Ascending aorta (tissue), 2 donors: Measurements from ENCODE around the gene PLEKHG3. TPM values are rescaled to one million over a fixed set of nuclear protein-coding genes. Genes with fewer than 3 reads are reported as not detected.

Source experiments
- DNase-seq, 2 donors: peaks; one replicate each; pipeline ENCODE4 v3.0.0-alpha.2; 2019; ENCODE audit warnings: low spot score in 2 of 2
- H3K27ac ChIP-seq, 2 donors: fragments of 200-600 bp; sonication (generic); one replicate each; pipeline ENCODE4 v1.5.1; 2016 to 2017; ENCODE audit warnings: mild to moderate bottlenecking in 1 of 2
- H3K27me3 ChIP-seq: fragments of 200-600 bp; sonication (generic); one replicate; pipeline ENCODE4 v1.5.1; 2017
- H3K36me3 ChIP-seq, 2 donors: fragments of 200-600 bp; sonication (generic); one replicate each; pipeline ENCODE4 v1.5.1; 2016
- H3K4me1 ChIP-seq, 2 donors: fragments of 200-600 bp; sonication (generic); one replicate each; pipeline ENCODE4 v1.5.1; 2016 to 2017; ENCODE audit warnings: mild to moderate bottlenecking in 1 of 2
- H3K4me3 ChIP-seq, 2 donors: fragments of 200-600 bp; sonication (generic); one replicate each; pipeline ENCODE4 v1.5.1; 2016 to 2017; ENCODE audit warnings: mild to moderate bottlenecking in 1 of 2
- H3K9me3 ChIP-seq, 2 donors: fragments of 200-600 bp; sonication (generic); one replicate each; pipeline ENCODE4 v1.5.1; 2016
- intact Hi-C: fragments of 100-400 bp; cut with DNase I; formaldehyde crosslinking; loops from one replicate; pipeline ENCODE4 v1.15.1; 2023
- total RNA-seq: library from RNA; depleted of rRNA; stranded (reverse); fragments of >200 nt; gene quantifications from one replicate; pipeline ENCODE4 v1.1.0, GENCODE V29; 2016
- TF ChIP-seq, protein P1 (sequence below), 3 experiments: fragments of 200-600 bp in 2 of 3; fragments of 450-650 bp in 1 of 3; sonication (generic) in 2 of 3; IDR thresholded peaks; one replicate each; pipeline ENCODE4 v1.5.1; 2016 to 2019; ENCODE audit warnings: antibody characterized with exemption in 3 of 3, mild to moderate bottlenecking in 1 of 3, moderate library complexity in 1 of 3

The PLEKHG3 gene
- total RNA-seq, 1 donor from 2014 or later, result 134 TPM

DNA sequence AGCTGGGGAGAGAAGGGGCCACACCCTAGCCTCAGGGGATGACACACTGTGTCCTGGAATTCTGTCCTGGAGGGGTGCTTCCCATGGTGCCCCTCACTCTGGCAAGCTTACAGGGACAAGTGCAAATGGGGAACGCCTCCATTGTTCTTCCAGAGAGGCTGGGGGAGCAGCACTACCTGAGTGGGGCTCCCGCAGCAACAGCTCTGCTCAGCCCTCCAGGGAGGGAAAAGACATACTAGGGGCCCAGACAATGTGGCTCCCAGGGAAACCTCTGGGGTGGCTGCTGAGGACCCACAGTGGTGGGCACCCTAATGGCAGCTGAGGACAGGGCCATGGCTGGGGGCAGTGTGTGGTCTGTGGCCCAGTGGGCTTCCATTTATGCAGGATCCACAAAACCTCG, 69.4 kb downstream of the PLEKHG3 start:
- no peaks in the 10 kb centered on the region for H3K36me3 ChIP-seq
- no peaks in the 10 kb centered on the region for H3K27me3 ChIP-seq
- no peaks in the 10 kb centered on the region for H3K9me3 ChIP-seq
- no peaks in the 10 kb centered on the region for H3K4me1 ChIP-seq
- DNase-seq, result no peak
- no peak overlapping the region for H3K27ac ChIP-seq
- no peak overlapping the region for H3K4me3 ChIP-seq
- intact Hi-C loops, result no loop called here
- TF ChIP-seq, protein P1, sequence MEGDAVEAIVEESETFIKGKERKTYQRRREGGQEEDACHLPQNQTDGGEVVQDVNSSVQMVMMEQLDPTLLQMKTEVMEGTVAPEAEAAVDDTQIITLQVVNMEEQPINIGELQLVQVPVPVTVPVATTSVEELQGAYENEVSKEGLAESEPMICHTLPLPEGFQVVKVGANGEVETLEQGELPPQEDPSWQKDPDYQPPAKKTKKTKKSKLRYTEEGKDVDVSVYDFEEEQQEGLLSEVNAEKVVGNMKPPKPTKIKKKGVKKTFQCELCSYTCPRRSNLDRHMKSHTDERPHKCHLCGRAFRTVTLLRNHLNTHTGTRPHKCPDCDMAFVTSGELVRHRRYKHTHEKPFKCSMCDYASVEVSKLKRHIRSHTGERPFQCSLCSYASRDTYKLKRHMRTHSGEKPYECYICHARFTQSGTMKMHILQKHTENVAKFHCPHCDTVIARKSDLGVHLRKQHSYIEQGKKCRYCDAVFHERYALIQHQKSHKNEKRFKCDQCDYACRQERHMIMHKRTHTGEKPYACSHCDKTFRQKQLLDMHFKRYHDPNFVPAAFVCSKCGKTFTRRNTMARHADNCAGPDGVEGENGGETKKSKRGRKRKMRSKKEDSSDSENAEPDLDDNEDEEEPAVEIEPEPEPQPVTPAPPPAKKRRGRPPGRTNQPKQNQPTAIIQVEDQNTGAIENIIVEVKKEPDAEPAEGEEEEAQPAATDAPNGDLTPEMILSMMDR (IDR thresholded peaks at IDR 0.05), result no peak

DNA sequence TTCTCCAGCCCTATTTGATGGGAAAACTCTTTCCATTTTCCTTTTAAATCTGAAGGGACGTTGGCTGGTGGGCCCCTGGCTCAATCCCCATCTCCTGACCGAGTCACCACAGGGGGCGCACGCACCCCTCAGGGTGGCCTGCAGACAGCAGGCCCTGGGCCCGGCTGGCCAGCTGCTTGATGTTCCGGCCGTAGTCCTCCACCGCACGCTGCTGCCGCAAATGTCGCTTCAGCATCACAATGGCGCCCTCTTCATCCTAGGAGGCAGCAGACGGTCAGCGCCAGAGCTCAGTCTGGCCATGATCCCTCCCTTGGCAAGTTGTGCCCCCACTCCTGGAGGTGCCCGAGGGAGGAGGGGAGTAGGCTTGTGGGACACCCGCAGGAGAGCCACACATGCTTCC, 70.0 kb downstream of the PLEKHG3 start:
- intact Hi-C loops, result no loop called here
- Histone ChIP-seq H3K9me3 (no peaks in the 10 kb centered on the region), H3K4me3 (no peak overlapping the region), H3K27me3 (no peaks in the 10 kb centered on the region), H3K27ac (no peak overlapping the region), H3K4me1 (no peaks in the 10 kb centered on the region), H3K36me3 (no peaks in the 10 kb centered on the region)
- TF ChIP-seq, protein P1 (IDR thresholded peaks at IDR 0.05), result no peak
- DNase-seq, result no peak

DNA sequence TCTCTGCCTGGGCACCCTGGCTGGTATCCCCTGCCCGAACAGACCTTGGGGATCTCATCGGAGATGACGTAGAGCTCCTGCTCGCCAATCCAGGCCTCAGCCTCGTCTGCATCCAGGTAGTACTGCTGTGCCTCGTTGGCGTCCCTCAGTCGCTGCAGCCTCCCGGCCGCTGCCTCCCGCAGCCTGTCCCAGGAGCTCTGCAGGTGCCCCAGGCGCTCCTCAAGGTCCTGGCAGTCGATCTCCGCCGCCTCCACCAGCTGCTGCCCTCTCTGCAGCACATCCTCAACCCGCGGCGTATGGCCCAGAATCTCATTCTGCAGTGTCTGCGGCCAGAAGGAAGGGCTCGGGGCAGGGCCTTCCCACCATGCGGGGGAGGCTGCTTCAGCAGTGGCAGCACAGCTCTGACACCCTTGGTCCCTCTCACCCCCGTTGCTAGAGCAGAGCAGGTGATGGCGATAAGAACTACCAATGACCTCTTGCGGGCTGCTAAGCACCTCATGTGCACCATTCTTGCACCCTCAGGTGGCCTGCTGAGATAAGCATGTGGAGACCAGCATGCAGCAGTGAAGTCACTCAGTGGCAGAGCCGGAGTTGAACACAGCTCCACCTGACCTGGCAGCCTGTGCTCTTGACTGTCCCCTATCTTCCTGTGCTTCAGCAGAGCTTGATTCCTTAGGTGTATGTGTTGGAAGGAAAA, 71.0 kb downstream of the PLEKHG3 start:
- intact Hi-C loops, result no loop called here
- Histone ChIP-seq H3K4me1 (no peaks in the 10 kb centered on the region), H3K4me3 (no peak overlapping the region), H3K27ac (no peak overlapping the region), H3K27me3 (no peaks in the 10 kb centered on the region), H3K36me3 (no peaks in the 10 kb centered on the region), H3K9me3 (no peaks in the 10 kb centered on the region)
- TF ChIP-seq, protein P1 (IDR thresholded peaks at IDR 0.05), result no peak
- DNase-seq, result no peak

DNA sequence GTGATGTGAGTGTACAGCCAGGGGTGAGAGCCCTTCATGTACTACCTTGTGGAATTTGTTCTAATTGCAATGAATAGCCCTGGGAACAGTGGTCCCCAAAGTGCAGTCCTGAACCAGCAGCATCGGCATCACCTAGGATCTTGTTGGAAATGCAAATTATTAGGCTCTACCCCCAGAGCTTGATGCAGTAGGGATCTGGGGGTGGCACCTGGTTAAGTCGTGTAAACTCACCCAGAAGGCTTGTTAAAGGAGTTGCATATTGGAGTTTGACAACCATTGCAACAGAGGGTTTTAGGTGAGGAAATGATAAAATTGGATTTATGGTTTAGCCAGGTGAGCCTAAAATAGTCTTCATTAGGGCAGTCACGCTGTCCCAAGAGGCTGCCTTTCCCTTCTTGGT, 73.2 kb downstream of the PLEKHG3 start:
- DNase-seq, result no peak
- TF ChIP-seq, protein P1 (IDR thresholded peaks at IDR 0.05), result no peak
- no peak overlapping the region for H3K27ac ChIP-seq
- no peaks in the 10 kb centered on the region for H3K36me3 ChIP-seq
- no peaks in the 10 kb centered on the region for H3K4me1 ChIP-seq
- no peaks in the 10 kb centered on the region for H3K27me3 ChIP-seq
- no peaks in the 10 kb centered on the region for H3K9me3 ChIP-seq
- H3K4me3 ChIP-seq, result no peak overlapping the region
- intact Hi-C loops, result no loop called here

DNA sequence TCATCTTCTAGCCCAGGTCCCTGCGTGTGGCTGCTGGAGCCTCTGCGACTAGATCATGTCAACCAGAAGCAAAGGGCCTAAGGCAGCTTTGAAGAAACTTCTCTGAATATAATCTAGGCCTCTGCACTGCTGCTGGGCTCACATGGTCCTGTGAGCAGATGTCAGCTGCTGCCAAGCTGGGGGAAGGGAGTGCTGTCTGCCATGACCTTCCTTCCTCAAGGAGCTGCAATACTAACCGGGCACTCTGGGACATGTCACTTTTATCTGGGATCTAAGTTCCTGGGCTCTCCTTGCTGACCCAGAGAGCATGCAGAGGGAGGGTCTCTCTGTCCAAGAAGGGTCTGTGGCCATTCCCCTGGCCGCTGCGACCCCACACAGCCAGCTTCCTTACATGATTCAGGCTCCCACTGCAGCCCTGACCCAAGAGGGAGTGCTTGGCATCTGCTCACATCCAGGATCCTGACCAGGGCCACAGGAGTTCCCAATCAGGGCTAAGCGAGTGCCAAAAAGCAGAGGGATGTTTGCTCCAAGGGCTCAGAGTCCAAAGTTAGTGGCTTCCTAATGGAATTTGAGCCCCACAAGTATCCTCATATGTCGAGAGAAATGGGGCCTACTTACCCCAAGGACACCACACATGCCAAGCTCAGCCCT, 74.0 kb downstream of the PLEKHG3 start:
- Histone ChIP-seq H3K4me1 (no peaks in the 10 kb centered on the region), H3K27me3 (no peaks in the 10 kb centered on the region), H3K27ac (no peak overlapping the region), H3K9me3 (no peaks in the 10 kb centered on the region), H3K36me3 (no peaks in the 10 kb centered on the region), H3K4me3 (no peak overlapping the region)
- TF ChIP-seq, protein P1 (IDR thresholded peaks at IDR 0.05), result no peak
- intact Hi-C loops, result no loop called here
- no peak for DNase-seq
